ENCODE data around the gene PCDHGA6.
"Not testable (repeated sequence)": the region's sequence is repeated elsewhere in the genome, so short reads cannot be mapped to it uniquely, and the experiment has no call there.

PCDHGA6 gene

GRCh38 chr5:141394401-141395187, 20.9 kb downstream of the PCDHGA6 start:
- DNase-seq: not testable (repeated sequence)

DNA sequence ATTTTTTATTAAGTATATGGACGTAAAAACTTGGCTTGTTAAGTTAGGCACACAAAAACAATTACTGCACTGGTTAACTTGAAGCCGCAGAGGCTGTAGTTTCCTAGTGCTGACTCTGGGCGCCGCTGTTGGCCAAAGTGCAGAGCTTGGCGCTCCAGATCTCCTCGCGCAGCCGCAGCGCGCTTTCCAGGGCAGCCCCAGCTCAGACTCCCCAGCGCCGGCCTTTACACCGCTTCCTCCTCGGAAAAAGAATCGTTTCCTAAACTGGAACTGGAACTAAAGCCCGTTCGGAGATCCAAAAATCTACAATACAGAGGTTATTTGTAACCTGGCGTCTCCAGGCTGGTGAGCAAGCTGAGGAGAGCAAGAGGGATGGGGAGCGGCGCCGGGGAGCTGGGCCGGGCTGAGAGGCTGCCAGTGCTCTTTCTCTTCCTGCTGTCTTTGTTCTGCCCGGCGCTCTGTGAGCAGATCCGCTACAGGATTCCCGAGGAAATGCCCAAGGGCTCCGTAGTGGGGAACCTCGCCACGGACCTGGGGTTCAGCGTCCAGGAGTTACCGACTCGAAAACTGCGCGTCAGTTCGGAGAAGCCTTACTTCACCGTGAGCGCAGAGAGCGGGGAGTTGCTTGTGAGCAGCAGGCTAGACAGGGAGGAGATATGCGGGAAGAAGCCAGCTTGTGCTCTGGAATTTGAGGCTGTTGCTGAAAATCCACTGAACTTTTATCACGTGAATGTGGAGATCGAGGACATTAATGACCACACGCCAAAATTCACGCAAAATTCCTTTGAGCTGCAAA, 24.3 kb downstream of the PCDHGA6 start, which contains the start of gene PCDHGB5:
TSS of gene PCDHGB5 (plus strand) at position 192 of the 796 bp plus-strand sequence. CDS start at position 373, 181 bp downstream.
- peak; percentile 49 for DNase-seq

DNA sequence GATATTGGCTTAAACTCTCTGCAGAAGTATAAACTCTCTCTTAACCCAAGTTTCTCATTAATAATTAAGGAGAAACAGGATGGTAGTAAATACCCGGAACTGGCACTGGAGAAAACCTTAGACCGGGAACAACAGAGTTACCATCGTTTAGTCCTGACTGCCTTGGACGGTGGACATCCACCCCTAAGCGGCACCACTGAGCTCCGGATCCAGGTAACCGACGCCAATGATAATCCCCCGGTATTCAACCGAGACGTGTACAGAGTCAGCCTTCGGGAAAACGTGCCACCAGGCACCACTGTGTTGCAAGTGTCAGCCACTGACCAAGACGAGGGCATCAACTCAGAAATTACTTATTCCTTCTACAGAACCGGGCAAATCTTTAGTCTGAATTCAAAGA, 24.9 kb downstream of the PCDHGA6 start:
- no peak for DNase-seq

DNA sequence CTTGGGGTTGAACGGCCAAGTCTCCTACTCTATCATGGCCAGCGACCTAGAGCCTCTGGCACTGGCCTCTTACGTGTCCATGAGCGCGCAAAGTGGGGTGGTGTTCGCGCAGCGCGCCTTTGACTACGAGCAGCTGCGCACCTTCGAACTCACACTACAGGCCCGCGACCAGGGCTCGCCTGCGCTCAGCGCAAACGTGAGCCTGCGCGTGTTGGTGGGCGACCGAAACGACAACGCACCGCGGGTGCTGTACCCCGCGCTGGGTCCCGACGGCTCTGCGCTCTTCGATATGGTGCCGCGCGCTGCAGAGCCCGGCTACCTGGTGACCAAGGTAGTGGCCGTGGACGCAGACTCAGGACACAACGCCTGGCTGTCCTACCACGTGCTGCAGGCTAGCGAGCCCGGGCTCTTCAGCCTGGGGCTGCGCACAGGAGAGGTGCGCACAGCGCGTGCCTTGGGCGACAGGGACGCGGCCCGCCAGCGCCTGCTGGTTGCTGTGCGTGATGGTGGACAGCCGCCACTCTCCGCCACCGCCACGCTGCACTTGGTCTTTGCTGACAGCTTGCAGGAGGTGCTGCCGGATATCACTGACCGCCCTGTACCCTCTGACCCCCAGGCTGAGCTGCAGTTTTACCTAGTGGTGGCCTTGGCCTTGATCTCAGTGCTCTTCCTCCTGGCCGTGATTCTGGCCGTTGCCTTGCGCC, 26.0 kb downstream of the PCDHGA6 start:
- DNase-seq: no peak

- DNase-seq: no peak
Measured at GRCh38 chr5:141402553-141403243, 29.0 kb downstream of the PCDHGA6 start, which contains the start of gene PCDHGA9. Gene PCDHGA9, plus strand, starts transcription at chr5:141402778. Its CDS starts 175 bp downstream, at chr5:141402953.

DNA sequence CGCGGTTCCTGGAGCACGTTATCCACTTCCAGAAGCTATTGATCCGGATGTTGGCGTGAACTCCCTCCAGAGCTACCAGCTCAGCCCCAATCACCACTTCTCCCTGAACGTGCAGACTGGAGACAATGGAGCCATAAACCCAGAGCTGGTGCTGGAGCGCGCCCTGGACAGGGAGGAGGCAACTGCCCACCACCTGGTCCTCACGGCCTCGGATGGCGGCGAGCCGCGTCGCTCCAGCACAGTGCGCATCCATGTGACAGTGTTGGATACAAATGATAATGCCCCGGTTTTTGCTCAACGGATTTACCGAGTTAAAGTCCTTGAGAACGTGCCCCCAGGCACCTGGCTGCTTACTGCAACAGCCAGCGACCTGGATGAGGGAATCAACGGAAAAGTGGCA, 29.7 kb downstream of the PCDHGA6 start:
- DNase-seq: no peak

GRCh38 chr5:141407790-141408505, 34.3 kb downstream of the PCDHGA6 start, which contains the start of gene PCDHGB6:
Gene PCDHGB6, plus strand, starts transcription at chr5:141408021. Its CDS starts 182 bp downstream, at chr5:141408203.
- DNase-seq: peak; percentile 47

- DNase-seq: no peak
Measured at GRCh38 chr5:141409598-141410306, 36.1 kb downstream of the PCDHGA6 start.

DNA sequence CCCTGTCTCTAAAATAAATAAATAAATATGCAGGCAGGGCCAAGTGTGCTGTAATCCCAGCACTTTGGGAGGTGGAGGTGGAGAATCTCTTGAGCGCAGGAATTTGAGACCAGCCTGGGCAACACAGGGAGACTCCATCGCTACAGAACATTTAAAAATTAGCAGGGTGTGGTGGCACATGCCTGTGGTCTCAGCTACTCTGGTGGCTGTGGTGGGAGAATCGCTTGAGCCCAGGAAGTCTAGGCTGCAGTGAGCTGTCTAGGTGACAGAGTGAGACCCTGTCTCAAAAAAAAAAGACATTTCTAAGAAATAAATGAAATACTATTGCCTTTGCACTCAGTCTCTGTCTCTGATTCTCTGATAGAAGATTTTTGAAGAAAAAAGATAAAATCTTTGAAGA, 37.9 kb downstream of the PCDHGA6 start:
- DNase-seq: no peak

DNA sequence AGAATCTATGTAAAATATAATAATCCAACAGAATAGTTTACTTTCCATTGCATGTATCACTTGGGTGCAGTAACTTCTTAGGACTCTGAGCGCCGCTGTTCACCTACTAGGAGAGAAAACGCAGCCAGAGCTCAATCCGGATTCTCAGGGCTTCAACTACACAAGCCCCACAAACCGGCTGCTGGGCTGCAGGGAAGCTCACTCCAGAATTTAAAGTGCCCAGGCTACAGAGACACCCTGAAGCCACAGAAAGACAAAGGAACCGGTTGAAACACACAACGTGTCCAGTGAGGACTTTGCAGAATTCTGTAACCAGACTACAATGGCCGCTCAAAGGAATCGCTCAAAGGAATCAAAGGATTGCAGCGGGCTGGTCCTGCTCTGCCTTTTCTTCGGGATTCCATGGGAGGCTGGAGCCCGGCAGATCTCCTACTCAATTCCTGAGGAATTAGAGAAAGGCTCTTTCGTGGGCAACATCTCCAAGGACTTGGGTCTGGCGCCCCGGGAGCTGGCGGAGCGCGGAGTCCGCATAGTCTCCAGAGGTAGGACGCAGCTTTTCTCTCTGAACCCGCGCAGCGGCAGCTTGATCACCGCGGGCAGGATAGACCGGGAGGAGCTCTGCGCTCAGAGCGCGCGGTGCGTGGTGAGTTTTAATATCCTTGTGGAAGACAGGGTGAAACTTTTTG, 39.3 kb downstream of the PCDHGA6 start, which contains the start of gene PCDHGA10:
TSS of gene PCDHGA10 (plus strand) at position 134 of the 686 bp plus-strand sequence. CDS start at position 323, 189 bp downstream.
- peak; percentile 63 for DNase-seq

DNA sequence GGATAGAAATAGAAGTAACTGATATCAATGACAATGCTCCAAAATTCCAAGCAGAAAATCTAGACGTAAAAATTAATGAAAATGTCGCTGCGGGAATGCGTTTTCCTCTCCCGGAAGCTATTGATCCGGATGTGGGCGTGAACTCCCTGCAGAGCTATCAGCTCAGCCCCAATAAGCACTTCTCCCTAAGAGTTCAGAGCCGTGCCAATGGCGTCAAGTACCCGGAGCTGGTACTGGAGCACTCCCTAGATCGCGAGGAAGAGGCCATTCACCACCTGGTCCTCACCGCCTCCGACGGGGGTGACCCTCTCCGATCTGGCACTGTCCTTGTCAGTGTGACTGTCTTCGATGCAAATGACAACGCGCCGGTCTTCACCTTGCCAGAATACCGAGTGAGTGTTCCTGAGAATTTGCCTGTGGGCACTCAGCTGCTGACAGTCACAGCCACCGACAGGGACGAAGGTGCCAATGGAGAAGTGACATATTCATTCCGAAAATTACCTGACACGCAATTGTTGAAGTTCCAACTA, 39.9 kb downstream of the PCDHGA6 start:
- DNase-seq: no peak

DNA sequence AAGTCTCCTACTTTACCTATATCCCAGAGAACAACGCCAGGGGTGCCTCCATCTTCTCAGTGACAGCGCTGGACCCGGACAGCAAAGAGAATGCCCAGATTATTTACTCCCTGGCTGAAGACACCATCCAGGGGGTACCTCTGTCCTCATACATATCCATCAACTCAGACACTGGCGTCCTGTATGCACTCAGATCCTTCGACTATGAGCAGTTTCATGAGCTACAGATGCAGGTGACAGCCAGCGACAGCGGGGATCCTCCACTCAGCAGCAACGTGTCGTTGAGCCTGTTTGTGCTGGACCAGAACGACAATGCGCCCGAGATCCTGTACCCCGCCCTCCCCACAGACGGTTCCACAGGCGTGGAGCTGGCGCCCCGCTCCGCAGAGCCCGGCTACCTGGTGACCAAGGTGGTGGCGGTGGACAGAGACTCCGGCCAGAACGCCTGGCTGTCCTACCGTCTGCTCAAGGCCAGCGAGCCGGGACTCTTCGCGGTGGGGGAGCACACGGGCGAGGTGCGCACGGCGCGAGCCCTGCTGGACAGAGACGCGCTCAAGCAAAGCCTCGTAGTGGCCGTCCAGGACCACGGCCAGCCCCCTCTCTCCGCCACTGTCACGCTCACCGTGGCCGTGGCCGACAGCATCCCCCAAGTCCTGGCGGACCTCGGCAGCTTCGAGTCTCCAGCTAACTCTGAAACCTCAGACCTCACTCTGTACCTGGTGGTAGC, 41.0 kb downstream of the PCDHGA6 start:
- not testable (repeated sequence) for DNase-seq

DNA sequence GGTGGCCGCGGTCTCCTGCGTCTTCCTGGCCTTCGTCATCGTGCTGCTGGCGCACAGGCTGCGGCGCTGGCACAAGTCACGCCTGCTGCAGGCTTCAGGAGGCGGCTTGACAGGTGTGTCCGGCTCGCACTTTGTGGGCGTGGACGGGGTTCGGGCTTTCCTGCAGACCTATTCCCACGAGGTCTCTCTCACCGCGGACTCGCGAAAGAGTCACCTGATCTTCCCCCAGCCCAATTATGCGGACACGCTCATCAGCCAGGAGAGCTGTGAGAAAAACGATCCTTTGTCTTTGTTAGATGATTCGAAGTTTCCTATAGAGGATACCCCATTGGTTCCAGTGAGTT, 41.6 kb downstream of the PCDHGA6 start:
- DNase-seq: not testable (repeated sequence)

DNA sequence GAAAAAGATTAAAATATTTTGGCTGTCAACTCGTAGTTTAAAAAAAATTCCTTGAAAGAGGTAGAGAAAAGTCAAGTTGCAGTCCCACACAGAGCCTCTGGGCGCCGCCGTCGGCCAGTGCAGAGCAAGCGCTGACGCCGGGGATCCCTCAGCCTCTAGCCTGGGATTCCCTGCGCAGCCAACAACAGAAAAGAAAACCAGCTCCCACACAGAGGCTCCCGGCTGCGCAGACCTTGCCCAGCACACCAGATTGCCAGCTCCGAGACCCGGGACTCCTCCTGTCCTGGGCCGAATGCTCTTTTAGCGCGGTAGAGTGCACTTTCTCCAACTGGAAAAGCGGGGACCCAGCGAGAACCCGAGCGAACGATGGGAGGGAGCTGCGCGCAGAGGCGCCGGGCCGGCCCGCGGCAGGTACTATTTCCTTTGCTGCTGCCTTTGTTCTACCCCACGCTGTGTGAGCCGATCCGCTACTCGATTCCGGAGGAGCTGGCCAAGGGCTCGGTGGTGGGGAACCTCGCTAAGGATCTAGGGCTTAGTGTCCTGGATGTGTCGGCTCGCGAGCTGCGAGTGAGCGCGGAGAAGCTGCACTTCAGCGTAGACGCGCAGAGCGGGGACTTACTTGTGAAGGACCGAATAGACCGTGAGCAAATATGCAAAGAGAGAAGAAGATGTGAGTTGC, 43.9 kb downstream of the PCDHGA6 start, which contains the start of gene PCDHGB7:
TSS of gene PCDHGB7 (plus strand) at position 184 of the 679 bp plus-strand sequence. CDS start at position 367, 183 bp downstream.
- peak; percentile 49 for DNase-seq

DNA sequence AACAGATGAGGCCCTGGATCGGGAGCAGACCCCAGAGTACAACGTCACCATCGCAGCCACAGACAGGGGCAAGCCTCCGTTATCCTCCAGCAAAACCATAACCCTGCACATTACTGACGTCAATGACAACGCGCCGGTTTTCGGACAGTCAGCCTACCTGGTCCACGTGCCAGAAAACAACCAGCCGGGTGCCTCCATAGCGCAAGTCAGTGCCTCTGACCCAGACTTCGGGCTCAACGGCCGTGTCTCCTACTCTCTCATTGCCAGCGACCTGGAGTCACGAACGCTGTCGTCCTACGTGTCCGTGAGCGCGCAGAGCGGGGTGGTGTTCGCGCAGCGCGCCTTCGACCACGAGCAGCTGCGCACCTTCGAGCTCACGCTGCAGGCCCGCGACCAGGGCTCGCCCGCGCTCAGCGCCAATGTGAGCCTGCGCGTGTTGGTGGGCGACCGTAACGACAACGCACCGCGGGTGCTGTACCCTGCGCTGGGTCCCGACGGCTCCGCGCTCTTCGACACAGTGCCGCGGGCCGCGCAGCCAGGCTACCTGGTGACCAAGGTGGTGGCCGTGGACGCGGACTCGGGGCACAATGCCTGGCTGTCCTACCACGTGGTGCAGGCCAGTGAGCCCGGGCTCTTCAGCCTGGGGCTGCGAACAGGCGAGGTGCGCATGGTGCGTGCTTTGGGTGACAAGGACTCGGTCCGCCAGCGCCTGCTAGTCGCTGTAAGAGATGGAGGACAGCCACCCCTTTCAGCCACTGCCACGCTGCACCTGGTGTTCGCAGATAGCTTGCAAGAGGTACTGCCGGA, 45.6 kb downstream of the PCDHGA6 start:
- no peak for DNase-seq

DNA sequence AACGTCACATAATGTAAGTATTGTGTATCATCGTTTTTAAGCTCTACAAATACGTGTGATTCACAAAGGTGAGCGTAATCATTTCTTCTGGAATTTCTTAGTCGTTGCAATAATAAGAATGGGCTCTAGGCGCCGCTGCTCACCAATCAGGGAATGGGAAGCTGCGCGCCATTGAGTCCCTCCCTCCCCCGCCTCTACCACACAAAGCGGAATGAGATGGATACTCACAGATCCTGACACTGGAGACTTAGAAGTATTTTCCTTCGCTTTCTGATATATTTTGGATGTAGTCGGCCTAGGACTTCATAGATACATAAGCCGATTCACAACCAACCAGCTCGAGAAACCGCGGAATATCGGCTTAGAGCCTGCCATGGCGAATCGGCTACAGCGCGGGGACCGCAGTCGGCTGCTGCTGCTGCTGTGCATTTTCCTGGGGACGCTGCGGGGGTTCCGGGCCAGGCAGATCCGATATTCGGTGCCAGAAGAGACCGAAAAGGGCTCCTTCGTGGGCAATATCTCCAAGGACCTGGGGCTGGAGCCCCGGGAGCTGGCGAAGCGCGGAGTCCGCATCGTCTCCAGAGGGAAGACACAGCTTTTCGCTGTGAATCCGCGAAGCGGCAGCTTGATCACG, 47.3 kb downstream of the PCDHGA6 start, which contains the start of gene PCDHGA11:
TSS of gene PCDHGA11 (plus strand) at position 197 of the 634 bp plus-strand sequence. CDS start at position 374, 177 bp downstream.
- DNase-seq: peak; percentile 51

DNA sequence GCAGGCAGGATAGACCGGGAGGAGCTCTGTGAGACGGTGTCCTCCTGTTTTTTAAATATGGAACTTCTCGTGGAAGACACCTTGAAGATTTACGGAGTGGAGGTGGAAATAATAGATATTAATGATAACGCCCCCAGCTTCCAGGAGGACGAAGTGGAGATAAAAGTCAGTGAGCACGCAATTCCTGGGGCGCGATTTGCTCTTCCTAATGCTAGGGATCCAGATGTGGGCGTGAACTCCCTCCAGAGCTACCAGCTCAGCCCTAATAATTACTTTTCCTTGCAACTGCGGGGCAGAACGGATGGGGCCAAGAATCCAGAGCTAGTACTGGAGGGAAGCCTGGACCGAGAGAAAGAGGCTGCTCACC, 47.8 kb downstream of the PCDHGA6 start:
- DNase-seq: no peak

All from CD4-positive, alpha-beta T cell treated with Interleukin-21 for 1 hour (primary cell).